Measurements from ENCODE around the gene ST3GAL3. TPM values are rescaled to one million over a fixed set of nuclear protein-coding genes. Genes with fewer than 3 reads are reported as not detected.
A peak's percentile ranks its signal among the peaks of the same experiment; 100 is the strongest.

ST3GAL3 gene
- total and polyA plus RNA-seq, 8 donors, result 1.6 to 68.3 (median 6.7) TPM

DNA sequence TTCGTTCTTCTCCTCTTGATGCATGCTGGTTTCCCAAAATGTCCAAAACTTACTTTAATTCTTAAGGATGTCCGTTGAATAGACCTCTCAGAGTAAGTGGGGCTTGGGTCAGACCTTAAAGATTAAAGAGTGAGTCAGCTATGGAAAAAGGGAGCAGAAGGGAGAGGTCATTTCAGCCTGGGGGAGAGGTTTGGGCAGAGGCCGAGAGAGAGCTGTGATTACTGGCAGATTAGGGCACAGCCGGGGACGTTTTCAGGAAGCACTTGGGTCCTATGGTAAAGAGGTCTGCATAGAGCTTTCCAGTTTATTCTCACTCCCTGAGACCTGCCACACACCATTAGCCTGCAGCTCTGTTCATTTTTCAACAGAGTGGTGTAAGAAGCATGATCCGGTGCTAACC lies 14.0 kb upstream of the ST3GAL3 start:
- intact Hi-C loops (cut with DNase I; ENCODE audit: low total_unique reads), result no loop called here
- TF ChIP-seq POLR2AphosphoS5 (IDR thresholded peaks at IDR 0.05), result no peak
- TF ChIP-seq EP300 (IDR thresholded peaks at IDR 0.05), result no peak
- TF ChIP-seq POLR2A (IDR thresholded peaks at IDR 0.05), result no peak
- TF ChIP-seq, protein P1, sequence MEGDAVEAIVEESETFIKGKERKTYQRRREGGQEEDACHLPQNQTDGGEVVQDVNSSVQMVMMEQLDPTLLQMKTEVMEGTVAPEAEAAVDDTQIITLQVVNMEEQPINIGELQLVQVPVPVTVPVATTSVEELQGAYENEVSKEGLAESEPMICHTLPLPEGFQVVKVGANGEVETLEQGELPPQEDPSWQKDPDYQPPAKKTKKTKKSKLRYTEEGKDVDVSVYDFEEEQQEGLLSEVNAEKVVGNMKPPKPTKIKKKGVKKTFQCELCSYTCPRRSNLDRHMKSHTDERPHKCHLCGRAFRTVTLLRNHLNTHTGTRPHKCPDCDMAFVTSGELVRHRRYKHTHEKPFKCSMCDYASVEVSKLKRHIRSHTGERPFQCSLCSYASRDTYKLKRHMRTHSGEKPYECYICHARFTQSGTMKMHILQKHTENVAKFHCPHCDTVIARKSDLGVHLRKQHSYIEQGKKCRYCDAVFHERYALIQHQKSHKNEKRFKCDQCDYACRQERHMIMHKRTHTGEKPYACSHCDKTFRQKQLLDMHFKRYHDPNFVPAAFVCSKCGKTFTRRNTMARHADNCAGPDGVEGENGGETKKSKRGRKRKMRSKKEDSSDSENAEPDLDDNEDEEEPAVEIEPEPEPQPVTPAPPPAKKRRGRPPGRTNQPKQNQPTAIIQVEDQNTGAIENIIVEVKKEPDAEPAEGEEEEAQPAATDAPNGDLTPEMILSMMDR (IDR thresholded peaks at IDR 0.05), result no peak
- WGBS, 5 donors, result 83 to 90% (median 85%) methylated on average over 6 of the region's 6 CpGs
- Histone ChIP-seq H3K36me3 (peaks cover 100% of the 10 kb centered on the region in 4 donors), H3K4me1 (no peaks in the 10 kb centered on the region), H3K4me3 (no peak overlapping the region), H3K9me3 (no peaks in the 10 kb centered on the region), H3K27ac (no peak overlapping the region), H3K27me3 (no peaks in the 10 kb centered on the region)
- no peak for DNase-seq

DNA sequence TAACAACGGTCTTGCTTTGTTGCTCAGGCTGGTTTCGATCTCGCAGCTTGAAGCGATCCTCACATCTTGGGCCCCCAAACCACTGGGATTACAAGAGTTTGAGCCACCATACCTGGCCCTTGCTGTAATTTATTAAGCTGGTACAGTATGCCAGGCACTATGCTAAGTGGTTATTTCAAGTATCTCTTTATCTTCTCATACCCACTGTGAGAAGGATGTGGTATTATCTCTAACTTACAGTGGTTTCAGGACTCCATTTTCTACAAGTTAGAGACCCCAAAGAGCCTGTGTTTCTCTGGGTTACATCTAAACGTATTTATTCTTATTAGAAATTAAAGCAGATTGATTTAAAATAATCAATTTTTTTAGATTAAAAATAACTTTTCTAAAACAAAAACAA lies 8.1 kb upstream of the ST3GAL3 start:
- Histone ChIP-seq H3K4me1 (no peaks in the 10 kb centered on the region), H3K4me3 (no peak overlapping the region), H3K27ac (no peak overlapping the region), H3K9me3 (no peaks in the 10 kb centered on the region), H3K36me3 (peaks cover 92 to 100% (median 100%) of the 10 kb centered on the region in 4 donors), H3K27me3 (no peaks in the 10 kb centered on the region)
- no peak for DNase-seq
- 92 to 97% (median 94%) methylated on average over 5 of the region's 5 CpGs for WGBS, 5 donors
- no peak for TF ChIP-seq POLR2A (IDR thresholded peaks at IDR 0.05)
- TF ChIP-seq, protein P1 (IDR thresholded peaks at IDR 0.05), result no peak
- TF ChIP-seq EP300 (IDR thresholded peaks at IDR 0.05), result no peak
- TF ChIP-seq POLR2AphosphoS5 (IDR thresholded peaks at IDR 0.05), result no peak
- intact Hi-C loops (cut with DNase I; ENCODE audit: low total_unique reads), result no loop called here

DNA sequence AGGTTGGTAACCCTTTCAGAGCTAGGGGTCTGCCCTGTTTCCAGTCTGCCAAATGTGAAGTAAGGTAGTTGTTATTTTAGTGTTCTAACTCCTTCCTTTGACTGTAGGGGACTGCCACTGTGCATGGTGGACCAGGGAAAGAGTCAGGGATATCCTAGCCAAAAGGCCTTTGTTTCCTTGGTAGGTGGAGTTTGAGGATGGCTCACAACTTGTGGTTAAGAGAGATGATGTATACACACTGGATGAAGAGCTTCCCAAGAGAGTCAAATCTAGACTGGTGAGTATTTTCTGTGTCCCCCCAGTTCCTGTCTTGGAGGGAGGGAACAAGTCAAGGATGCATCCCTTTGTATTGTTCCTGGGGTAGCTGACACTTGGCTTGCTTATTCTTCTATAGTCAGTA lies 3.5 kb upstream of the ST3GAL3 start:
- peaks cover 52 to 67% (median 65%) of the 10 kb centered on the region in 4 donors for H3K36me3 ChIP-seq
- no peak for DNase-seq
- H3K27me3 ChIP-seq, result no peaks in the 10 kb centered on the region
- H3K4me3 ChIP-seq, result no peak overlapping the region
- TF ChIP-seq POLR2AphosphoS5 (IDR thresholded peaks at IDR 0.05), result no peak
- no peak overlapping the region for H3K27ac ChIP-seq
- H3K4me1 ChIP-seq, result peaks cover 11 to 30% (median 21%) of the 10 kb centered on the region in 4 donors
- intact Hi-C loops (cut with DNase I; ENCODE audit: low total_unique reads), result no loop called here
- H3K9me3 ChIP-seq, result no peaks in the 10 kb centered on the region

DNA sequence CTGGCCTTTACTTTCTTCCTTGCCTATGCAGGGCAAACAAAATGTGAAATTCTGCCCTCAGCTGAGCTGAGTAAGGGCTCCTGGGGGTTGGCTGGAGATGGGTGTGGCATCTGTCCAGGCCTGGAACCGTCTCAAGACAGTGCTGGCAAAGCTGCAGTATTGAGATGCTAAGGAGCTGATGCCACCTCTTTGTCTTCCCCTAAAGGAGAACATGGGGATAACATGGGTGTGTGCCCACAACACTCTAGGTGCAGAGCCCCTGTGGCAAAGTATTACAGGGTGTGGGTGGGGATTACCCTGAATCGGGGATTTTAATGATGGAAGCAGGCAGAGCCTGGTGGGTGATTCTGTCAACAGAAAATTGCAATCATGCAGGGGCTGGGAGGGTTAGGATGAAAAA lies 2.5 kb upstream of the ST3GAL3 start:
- peaks cover 11 to 33% (median 22%) of the 10 kb centered on the region in 4 donors for H3K4me1 ChIP-seq
- intact Hi-C loops (cut with DNase I; ENCODE audit: low total_unique reads), result no loop called here
- TF ChIP-seq, protein P1 (IDR thresholded peaks at IDR 0.05), result no peak
- TF ChIP-seq EP300 (IDR thresholded peaks at IDR 0.05) (no peak), POLR2AphosphoS5 (IDR thresholded peaks at IDR 0.05) (no peak), POLR2A (IDR thresholded peaks at IDR 0.05) (no peak)
- peak in 1 of 2 donors; percentile 22 for DNase-seq
- no peaks in the 10 kb centered on the region for H3K27me3 ChIP-seq
- no peak overlapping the region for H3K4me3 ChIP-seq
- 30 to 58% (median 46%) methylated on average over 2 of the region's 2 CpGs for WGBS, 5 donors
- H3K36me3 ChIP-seq, result peaks cover 42 to 60% (median 58%) of the 10 kb centered on the region in 4 donors
- no peaks in the 10 kb centered on the region for H3K9me3 ChIP-seq
- no peak overlapping the region for H3K27ac ChIP-seq

DNA sequence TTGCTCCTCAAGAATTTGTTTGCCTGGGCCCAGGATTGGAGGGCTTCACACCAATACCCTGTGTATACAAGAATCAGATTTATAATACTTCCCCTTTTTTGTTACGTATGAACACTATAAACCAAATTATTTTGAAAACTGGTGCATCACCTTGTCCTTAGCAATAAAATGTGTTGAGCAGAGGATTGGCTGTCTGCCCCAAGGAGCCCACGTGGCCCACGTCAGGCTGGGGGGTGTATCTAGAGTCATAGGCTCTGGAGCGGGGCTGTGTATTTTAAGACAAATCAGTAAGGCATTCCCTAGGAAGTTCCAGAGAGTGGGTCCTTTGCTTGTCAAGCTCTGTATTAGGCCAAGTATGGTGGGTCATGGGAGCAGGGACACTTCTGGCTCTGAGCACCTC lies 2.0 kb upstream of the ST3GAL3 start:
- no peaks in the 10 kb centered on the region for H3K9me3 ChIP-seq
- H3K4me3 ChIP-seq, result no peak overlapping the region
- 65 to 84% (median 81%) methylated on average over 4 of the region's 4 CpGs for WGBS, 5 donors
- no peaks in the 10 kb centered on the region for H3K27me3 ChIP-seq
- H3K4me1 ChIP-seq, result peaks cover 11 to 33% (median 22%) of the 10 kb centered on the region in 4 donors
- DNase-seq, result no peak
- peaks cover 40 to 59% (median 55%) of the 10 kb centered on the region in 4 donors for H3K36me3 ChIP-seq
- no peak overlapping the region for H3K27ac ChIP-seq
- TF ChIP-seq POLR2A (IDR thresholded peaks at IDR 0.05), result no peak
- TF ChIP-seq EP300 (IDR thresholded peaks at IDR 0.05), result no peak
- no peak for TF ChIP-seq POLR2AphosphoS5 (IDR thresholded peaks at IDR 0.05)
- TF ChIP-seq, protein P1 (IDR thresholded peaks at IDR 0.05), result no peak
- intact Hi-C loops (cut with DNase I; ENCODE audit: low total_unique reads), result no loop called here
